Mammary epithelial cell (primary cell): ENCODE measurements around the gene RNF145.

Experiments used
- CTCF ChIP-seq, 2 donors: IDR thresholded peaks in 1 of 2; conservative IDR thresholded peaks in 1 of 2; 2 replicates each; pipeline ENCODE4 v1.5.1; 2011 to 2012; ENCODE audit warnings: inconsistent platforms in 2 of 2, low read length in 2 of 2, mild to moderate bottlenecking in 2 of 2, control low read depth in 1 of 2, low read depth in 1 of 2; ENCODE audit not compliant: insufficient read depth in 1 of 2; ENCODE audit errors: extremely low read depth in 1 of 2
- EZH2 ChIP-seq: IDR thresholded peaks from 2 replicates; pipeline ENCODE4 v1.6.1; 2012; ENCODE audit warnings: low read length, inconsistent platforms, borderline replicate concordance

GRCh38 chr5:159182691-159183090 is 26.7 kb downstream of the RNF145 start:
- no peak for TF ChIP-seq CTCF (conservative IDR thresholded peaks at IDR 0.05 in 1 of 2, IDR thresholded peaks at IDR 0.05 in 1 of 2; ENCODE audit: extremely low read depth in 1 of 2, insufficient read depth in 1 of 2, low read depth in 1 of 2, low read length in 2 of 2)
- TF ChIP-seq EZH2: no peak
